K562 (cell line): ENCODE results near the gene RIT1. TPM values are rescaled to one million over a fixed set of nuclear protein-coding genes. Genes with fewer than 3 reads are reported as not detected.

Source experiments
- CHD1 ChIP-seq: fragments of 200-600 bp; sonication (generic); IDR thresholded peaks from one replicate; pipeline ENCODE4 v1.6.1; 2012; ENCODE audit warnings: mild to moderate bottlenecking, moderate library complexity, low read length, inconsistent platforms
- EP300 ChIP-seq: IDR thresholded peaks from 2 replicates; pipeline ENCODE4 v1.6.1; 2012; ENCODE audit warnings: low read length, improper control_type of control experiment
- EP400 ChIP-seq: fragments of 450-650 bp; IDR thresholded peaks from 2 replicates; pipeline ENCODE4 v1.6.1; 2017; ENCODE audit warnings: antibody characterized with exemption, mild to moderate bottlenecking, moderate library complexity
- GTF2A2 ChIP-seq: IDR thresholded peaks from 2 replicates; pipeline ENCODE4 v1.6.1; 2016; ENCODE audit warnings: mild to moderate bottlenecking, missing genetic modification characterization, missing compliant biosample characterization
- JUN ChIP-seq, 2 experiments: sonication (generic) in 1 of 2; formaldehyde crosslinking in 1 of 2; IDR thresholded peaks; 2 replicates each; pipeline versions ENCODE4 v1.6.1 to v1.8.0; 2012 to 2022; ENCODE audit warnings: borderline replicate concordance in 2 of 2, mild to moderate bottlenecking in 2 of 2, improper control_type of control experiment in 1 of 2, low read depth in 1 of 2, low read length in 1 of 2, missing genetic modification reagents in 1 of 2
- MYC ChIP-seq, 2 experiments: fragments of 250-450 bp in 1 of 2; sonication (Bioruptor Pico) in 1 of 2; IDR thresholded peaks; 2 replicates each; pipeline versions ENCODE4 v1.5.1 to v1.6.1; 2012 to 2021; ENCODE audit warnings: low read depth in 2 of 2, borderline replicate concordance in 1 of 2, improper control_type of control experiment in 1 of 2, low read length in 1 of 2, mild to moderate bottlenecking in 1 of 2, moderate library complexity in 1 of 2
- POLR2AphosphoS2 ChIP-seq: IDR thresholded peaks from 2 replicates; pipeline ENCODE4 v1.6.1; 2012; ENCODE audit warnings: low read length, improper control_type of control experiment
- PRMT5 ChIP-seq: sonication (generic); formaldehyde crosslinking; IDR thresholded peaks from 2 replicates; pipeline ENCODE4 v1.5.0; 2020; ENCODE audit warnings: missing genetic modification reagents
- PURB ChIP-seq: sonication (generic); formaldehyde crosslinking; IDR thresholded peaks from 2 replicates; pipeline ENCODE4 v1.9.0; 2021; ENCODE audit warnings: low read depth, mild to moderate bottlenecking, missing genetic modification reagents
- SMAD3 ChIP-seq: fragments of 450-650 bp; formaldehyde crosslinking; conservative IDR thresholded peaks from 2 replicates; pipeline ENCODE4 v1.4.0; 2020; ENCODE audit warnings: mild to moderate bottlenecking
- SMARCA5 ChIP-seq: fragments of 450-650 bp; IDR thresholded peaks from 2 replicates; pipeline ENCODE4 v1.6.1; 2016
- ZBTB5 ChIP-seq: fragments of 450-650 bp; IDR thresholded peaks from 2 replicates; pipeline ENCODE4 v1.6.1; 2017; ENCODE audit warnings: antibody characterized with exemption
- ZNF12 ChIP-seq: sonication (generic); formaldehyde crosslinking; IDR thresholded peaks from 2 replicates; pipeline ENCODE4 v1.4.0; 2020; ENCODE audit warnings: mild to moderate bottlenecking, missing genetic modification reagents
- ZNF133 ChIP-seq: fragments of 250-450 bp; sonication (Bioruptor Pico); IDR thresholded peaks from 2 replicates; pipeline ENCODE4 v1.4.0; 2020; ENCODE audit warnings: mild to moderate bottlenecking
- ZNF197 ChIP-seq: fragments of 200-800 bp; sonication (Bioruptor generic); IDR thresholded peaks from 2 replicates; pipeline ENCODE4 v1.6.1; 2016; ENCODE audit warnings: low read depth, missing genetic modification characterization, missing compliant biosample characterization
- ZNF644 ChIP-seq: fragments of 200-800 bp; sonication (Bioruptor generic); IDR thresholded peaks from 2 replicates; pipeline ENCODE4 v1.6.1; 2016; ENCODE audit warnings: low read depth, missing genetic modification characterization, missing compliant biosample characterization
- ZNF740 ChIP-seq, 3 experiments: fragments of 200-800 bp in 1 of 3; sonication (Bioruptor generic) in 1 of 3; sonication (generic) in 1 of 3; formaldehyde crosslinking in 1 of 3; IDR thresholded peaks; 2 replicates each; pipeline versions ENCODE4 v1.6.1 to v1.8.0; 2016 to 2022; ENCODE audit warnings: mild to moderate bottlenecking in 2 of 3, missing compliant biosample characterization in 2 of 3, missing genetic modification characterization in 2 of 3, missing genetic modification reagents in 1 of 3
- ZNF778 ChIP-seq: fragments of 450-650 bp; formaldehyde crosslinking; IDR thresholded peaks from 2 replicates; pipeline ENCODE4 v1.4.0; 2020; ENCODE audit warnings: mild to moderate bottlenecking, moderate library complexity
- ZNF780A ChIP-seq: fragments of 250-450 bp; sonication (Bioruptor Pico); IDR thresholded peaks from 2 replicates; pipeline ENCODE4 v1.5.0; 2021; ENCODE audit warnings: mild to moderate bottlenecking
- ZSCAN29 ChIP-seq: fragments of 450-650 bp; IDR thresholded peaks from 2 replicates; pipeline ENCODE4 v1.6.1; 2017
- polyA plus RNA-seq, 8 experiments: library from polyadenylated mRNA; depleted of rRNA in 4 of 8; stranded (reverse) in 5 of 8; unstranded in 3 of 8; fragments of >200 nt; fragmentation: Nextera tagmentation in 2 of 8; fragmentation: Illumina TruSeq in 1 of 8; extraction: Ambion mirVana in 2 of 8; extraction: Trizol in 1 of 8; gene quantifications; 2 replicates each; pipeline versions ENCODE4 v1.2.1 to v1.2.3, GENCODE V29; 2011 to 2014; ENCODE audit warnings: inconsistent platforms in 1 of 8, missing spikeins in 1 of 8
- total RNA-seq, 7 experiments: library from RNA; depleted of rRNA in 6 of 7; stranded (reverse); fragments of >200 nt in 6 of 7; fragmentation: Illumina TruSeq in 2 of 7; extraction: Trizol in 2 of 7; gene quantifications; 2 replicates each; pipeline versions ENCODE4 v1.2.1 to v1.2.3, GENCODE V29; 2011 to 2021; ENCODE audit warnings: low replicate concordance in 1 of 7
- TF ChIP-seq, protein P1 (sequence below): fragments of 450-650 bp; IDR thresholded peaks from 2 replicates; pipeline ENCODE4 v1.6.1; 2016; ENCODE audit warnings: missing biosample characterization, missing genetic modification characterization
- TF ChIP-seq, protein P2 (sequence below): sonication (generic); formaldehyde crosslinking; IDR thresholded peaks from 2 replicates; pipeline ENCODE4 v1.8.1; 2023; ENCODE audit warnings: mild to moderate bottlenecking, missing genetic modification reagents, moderate library complexity

RIT1 gene
- total and polyA plus RNA-seq, 9 of the 15 experiments (the other 6 are each of a cell fraction or from before 2014, with no cell fraction given) = 13.5 to 57.6 (median 22.9) TPM

GRCh38 chr1:155934097-155934935 lies 23.2 kb upstream of the RIT1 start, which contains the start of gene KHDC4 (continued):
- no peak for TF ChIP-seq GTF2A2 (tag)
- peak; percentile 51; the same call in 1 of the 2 replicates for TF ChIP-seq ZNF740 (CRISPR knock-in tag; IDR thresholded peaks at IDR 0.05)
- no peak for TF ChIP-seq ZNF740 (tag; IDR thresholded peaks at IDR 0.05)
- no peak for TF ChIP-seq ZBTB5
- no peak for TF ChIP-seq ZNF778 (CRISPR knock-in tag)
- no peak for TF ChIP-seq PRMT5 (CRISPR knock-in tag)
- no peak for TF ChIP-seq ZNF133 (CRISPR knock-in tag)
- TF ChIP-seq CHD1 = peak; percentile 38
- no peak for TF ChIP-seq ZNF644
- TF ChIP-seq EP400 = peak; percentile 98
- peak; percentile 73; the same call in 1 of the 2 replicates for TF ChIP-seq SMARCA5
- no peak for TF ChIP-seq PURB (CRISPR knock-in tag)
- TF ChIP-seq EP300 = peak; percentile 46; the same call in 1 of the 2 replicates
- TF ChIP-seq ZNF780A = no peak
- TF ChIP-seq ZNF12 = peak; percentile 69; the same call in 1 of the 2 replicates
- TF ChIP-seq, protein P1, sequence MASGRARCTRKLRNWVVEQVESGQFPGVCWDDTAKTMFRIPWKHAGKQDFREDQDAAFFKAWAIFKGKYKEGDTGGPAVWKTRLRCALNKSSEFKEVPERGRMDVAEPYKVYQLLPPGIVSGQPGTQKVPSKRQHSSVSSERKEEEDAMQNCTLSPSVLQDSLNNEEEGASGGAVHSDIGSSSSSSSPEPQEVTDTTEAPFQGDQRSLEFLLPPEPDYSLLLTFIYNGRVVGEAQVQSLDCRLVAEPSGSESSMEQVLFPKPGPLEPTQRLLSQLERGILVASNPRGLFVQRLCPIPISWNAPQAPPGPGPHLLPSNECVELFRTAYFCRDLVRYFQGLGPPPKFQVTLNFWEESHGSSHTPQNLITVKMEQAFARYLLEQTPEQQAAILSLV (tag) = no peak
- no peak for TF ChIP-seq ZNF197 (CRISPR knock-in tag)
- TF ChIP-seq, protein P2, sequence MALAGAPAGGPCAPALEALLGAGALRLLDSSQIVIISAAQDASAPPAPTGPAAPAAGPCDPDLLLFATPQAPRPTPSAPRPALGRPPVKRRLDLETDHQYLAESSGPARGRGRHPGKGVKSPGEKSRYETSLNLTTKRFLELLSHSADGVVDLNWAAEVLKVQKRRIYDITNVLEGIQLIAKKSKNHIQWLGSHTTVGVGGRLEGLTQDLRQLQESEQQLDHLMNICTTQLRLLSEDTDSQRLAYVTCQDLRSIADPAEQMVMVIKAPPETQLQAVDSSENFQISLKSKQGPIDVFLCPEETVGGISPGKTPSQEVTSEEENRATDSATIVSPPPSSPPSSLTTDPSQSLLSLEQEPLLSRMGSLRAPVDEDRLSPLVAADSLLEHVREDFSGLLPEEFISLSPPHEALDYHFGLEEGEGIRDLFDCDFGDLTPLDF (CRISPR knock-in tag) = 0 out of 2 replicates have a peak, but pooled peaks have one; percentile 31
- peak; percentile 88 for TF ChIP-seq MYC (IDR thresholded peaks at IDR 0.05; ENCODE audit: low read depth, low read length)
- peak; percentile 81; the same call in 1 of the 2 replicates for TF ChIP-seq MYC (CRISPR knock-in tag; IDR thresholded peaks at IDR 0.05; ENCODE audit: borderline replicate concordance, low read depth)
- TF ChIP-seq JUN (IDR thresholded peaks at IDR 0.05; ENCODE audit: borderline replicate concordance, low read depth, low read length) = no peak; the same call in 1 of the 2 replicates
- peak; percentile 93 for TF ChIP-seq JUN (CRISPR knock-in tag; IDR thresholded peaks at IDR 0.05; ENCODE audit: borderline replicate concordance)
- TF ChIP-seq POLR2AphosphoS2 = peak; percentile 80; the same call in 1 of the 2 replicates
- 0 out of 2 replicates have a peak, but pooled peaks have one; percentile 26 for TF ChIP-seq SMAD3 (CRISPR knock-in tag)
- TF ChIP-seq ZSCAN29 = no peak
